Mesendoderm (in vitro differentiated cells): ENCODE measurements around the gene GATA1.

Experiments
- DNase-seq: peaks from one replicate; pipeline ENCODE4 v3.0.0; 2013
- H2AK5ac ChIP-seq: 2 replicates; pipeline ENCODE4 v1.6.1; 2013; ENCODE audit warnings: low read length, inconsistent platforms
- H2BK120ac ChIP-seq: 2 replicates; pipeline ENCODE4 v1.6.1; 2013; ENCODE audit warnings: low read depth, mild to moderate bottlenecking, low read length, moderate library complexity, mixed read lengths
- H2BK15ac ChIP-seq: replicated peaks from 2 replicates; pipeline ENCODE4 v1.6.1; 2013; ENCODE audit warnings: low read depth, mild to moderate bottlenecking, moderate library complexity
- H2BK5ac ChIP-seq: 2 replicates; pipeline ENCODE4 v1.6.1; 2013; ENCODE audit warnings: low read length, inconsistent platforms
- H3K18ac ChIP-seq: 2 replicates; pipeline ENCODE4 v1.6.1; 2013; ENCODE audit warnings: mild to moderate bottlenecking, low read length, mixed read lengths
- H3K23ac ChIP-seq: one replicate; pipeline ENCODE4 v1.6.1; 2013; ENCODE audit warnings: low read length
- H3K27ac ChIP-seq: 2 replicates; pipeline ENCODE4 v1.5.1; 2013; ENCODE audit warnings: low read depth, mild to moderate bottlenecking, inconsistent platforms, low read length, moderate library complexity
- H3K27me3 ChIP-seq: 2 replicates; pipeline ENCODE4 v1.6.1; 2013; ENCODE audit warnings: low read length, control low read depth, mild to moderate bottlenecking, inconsistent platforms; ENCODE audit not compliant: insufficient read depth, poor library complexity
- H3K36me3 ChIP-seq: 2 replicates; pipeline ENCODE4 v1.6.1; 2013; ENCODE audit warnings: low read length, inconsistent platforms; ENCODE audit not compliant: control insufficient read depth, insufficient read depth
- H3K4ac ChIP-seq: one replicate; pipeline ENCODE4 v1.6.1; 2013; ENCODE audit warnings: low read depth, mild to moderate bottlenecking, low read length, moderate library complexity
- H3K4me1 ChIP-seq: 2 replicates; pipeline ENCODE4 v1.6.1; 2013; ENCODE audit warnings: low read depth, low read length, inconsistent platforms; ENCODE audit not compliant: control insufficient read depth
- H3K4me2 ChIP-seq: 2 replicates; pipeline ENCODE4 v1.6.1; 2013; ENCODE audit warnings: low read length
- H3K4me3 ChIP-seq: 2 replicates; pipeline ENCODE4 v1.5.1; 2013; ENCODE audit warnings: mild to moderate bottlenecking, low read length
- H3K56ac ChIP-seq: one replicate; pipeline ENCODE4 v1.6.1; 2013; ENCODE audit warnings: low read length
- H3K79me1 ChIP-seq: 2 replicates; pipeline ENCODE4 v1.6.1; 2013; ENCODE audit warnings: low read length, inconsistent platforms
- H3K79me2 ChIP-seq: 2 replicates; pipeline ENCODE4 v1.6.1; 2013; ENCODE audit warnings: mild to moderate bottlenecking, low read length; ENCODE audit not compliant: control insufficient read depth, insufficient read depth
- H3K9ac ChIP-seq: 2 replicates; pipeline ENCODE4 v1.6.1; 2013; ENCODE audit warnings: low read length, inconsistent platforms
- H4K5ac ChIP-seq: one replicate; pipeline ENCODE4 v1.6.1; 2013; ENCODE audit warnings: low read length
- H4K8ac ChIP-seq: one replicate; pipeline ENCODE4 v1.6.1; 2013; ENCODE audit warnings: low read depth, mild to moderate bottlenecking, control low read depth, low read length, moderate library complexity
- WGBS: extraction: QIAGEN DNeasy Blood & Tissue Kit; methylation state at CpG from one replicate; pipeline ENCODE4 v1.1.7; 2013; ENCODE audit warnings: low lambda C conversion rate, missing lambda C conversion rate; ENCODE audit not compliant: insufficient coverage; ENCODE audit errors: extremely low coverage; 5-methylcytosine and 5-hydroxymethylcytosine counted together

Gene GATA1

GRCh38 chrX:48747415-48748016, 38.9 kb upstream of the GATA1 start:
- Histone ChIP-seq H2BK120ac (no peak overlapping the region), H3K9ac (no peak overlapping the region), H3K4me3 (no peak overlapping the region), H4K8ac (no peak overlapping the region), H3K36me3 (no peaks in the 10 kb centered on the region), H3K4me2 (no peak overlapping the region), H3K27ac (no peak overlapping the region), H2BK5ac (no peak overlapping the region), H3K79me1 (no peaks in the 10 kb centered on the region), H3K79me2 (no peaks in the 10 kb centered on the region), H2AK5ac (no peak overlapping the region), H3K4ac (no peak overlapping the region), H2BK15ac (no peak overlapping the region), H3K18ac (no peak overlapping the region), H3K23ac (no peak overlapping the region), H3K4me1 (no peaks in the 10 kb centered on the region), H3K56ac (no peak overlapping the region), H3K27me3 (no peaks in the 10 kb centered on the region), H4K5ac (no peak overlapping the region)
- WGBS, result no CpG with 5 or more reads among the region's 8 CpGs
- no peak for DNase-seq

GRCh38 chrX:48749182-48749581, 37.2 kb upstream of the GATA1 start:
- DNase-seq, result no peak
- H3K79me2 ChIP-seq, result no peaks in the 10 kb centered on the region
- WGBS, result no CpG with 5 or more reads among the region's 5 CpGs
- H4K5ac ChIP-seq, result no peak overlapping the region
- no peak overlapping the region for H2AK5ac ChIP-seq
- no peaks in the 10 kb centered on the region for H3K4me1 ChIP-seq
- H2BK120ac ChIP-seq, result no peak overlapping the region
- no peak overlapping the region for H2BK5ac ChIP-seq
- H3K4me2 ChIP-seq, result no peak overlapping the region
- no peak overlapping the region for H3K9ac ChIP-seq
- H3K4me3 ChIP-seq, result no peak overlapping the region
- no peaks in the 10 kb centered on the region for H3K36me3 ChIP-seq
- no peaks in the 10 kb centered on the region for H3K27me3 ChIP-seq
- H2BK15ac ChIP-seq, result no peak overlapping the region
- H4K8ac ChIP-seq, result no peak overlapping the region
- H3K27ac ChIP-seq, result no peak overlapping the region
- H3K23ac ChIP-seq, result no peak overlapping the region
- H3K56ac ChIP-seq, result no peak overlapping the region
- H3K79me1 ChIP-seq, result no peaks in the 10 kb centered on the region
- no peak overlapping the region for H3K4ac ChIP-seq
- H3K18ac ChIP-seq, result no peak overlapping the region

- no peak overlapping the region for H3K27ac ChIP-seq
- no peak overlapping the region for H4K5ac ChIP-seq
- H4K8ac ChIP-seq, result no peak overlapping the region
- H3K79me1 ChIP-seq, result no peaks in the 10 kb centered on the region
- no peak overlapping the region for H2BK15ac ChIP-seq
- no peak for DNase-seq
- H3K23ac ChIP-seq, result no peak overlapping the region
- H3K4ac ChIP-seq, result no peak overlapping the region
- no peaks in the 10 kb centered on the region for H3K36me3 ChIP-seq
- no peaks in the 10 kb centered on the region for H3K79me2 ChIP-seq
- H3K56ac ChIP-seq, result no peak overlapping the region
- H3K4me2 ChIP-seq, result no peak overlapping the region
- no peaks in the 10 kb centered on the region for H3K27me3 ChIP-seq
- H2BK5ac ChIP-seq, result no peak overlapping the region
- no peak overlapping the region for H3K18ac ChIP-seq
- H2AK5ac ChIP-seq, result no peak overlapping the region
- no peaks in the 10 kb centered on the region for H3K4me1 ChIP-seq
- H2BK120ac ChIP-seq, result no peak overlapping the region
- no peak overlapping the region for H3K9ac ChIP-seq
- H3K4me3 ChIP-seq, result no peak overlapping the region
- WGBS, result no CpG with 5 or more reads among the region's 3 CpGs
Measured at GRCh38 chrX:48751343-48751742, 35.0 kb upstream of the GATA1 start.

- no peak overlapping the region for H3K23ac ChIP-seq
- H3K9ac ChIP-seq, result no peak overlapping the region
- no peaks in the 10 kb centered on the region for H3K4me1 ChIP-seq
- no peak overlapping the region for H3K27ac ChIP-seq
- H3K4me3 ChIP-seq, result no peak overlapping the region
- no peaks in the 10 kb centered on the region for H3K36me3 ChIP-seq
- DNase-seq, result no peak
- H3K4me2 ChIP-seq, result no peak overlapping the region
- no CpG with 5 or more reads among the region's 7 CpGs for WGBS
- no peak overlapping the region for H4K8ac ChIP-seq
- H3K56ac ChIP-seq, result no peak overlapping the region
- H2AK5ac ChIP-seq, result no peak overlapping the region
- no peak overlapping the region for H2BK5ac ChIP-seq
- no peak overlapping the region for H3K4ac ChIP-seq
- no peaks in the 10 kb centered on the region for H3K27me3 ChIP-seq
- no peak overlapping the region for H2BK120ac ChIP-seq
- H2BK15ac ChIP-seq, result no peak overlapping the region
- H3K79me1 ChIP-seq, result no peaks in the 10 kb centered on the region
- H4K5ac ChIP-seq, result no peak overlapping the region
- H3K18ac ChIP-seq, result no peak overlapping the region
- H3K79me2 ChIP-seq, result no peaks in the 10 kb centered on the region
Measured at GRCh38 chrX:48752498-48752897, 33.9 kb upstream of the GATA1 start.

- peak; percentile 36 for DNase-seq
- Histone ChIP-seq H2AK5ac (no peak overlapping the region), H3K4me3 (no peak overlapping the region), H2BK5ac (no peak overlapping the region), H4K8ac (no peak overlapping the region), H4K5ac (no peak overlapping the region), H3K4ac (no peak overlapping the region), H3K4me1 (no peaks in the 10 kb centered on the region), H3K36me3 (no peaks in the 10 kb centered on the region), H3K27ac (no peak overlapping the region), H3K56ac (no peak overlapping the region), H2BK15ac (no peak overlapping the region), H3K79me1 (no peaks in the 10 kb centered on the region), H3K18ac (no peak overlapping the region), H3K23ac (no peak overlapping the region), H2BK120ac (no peak overlapping the region), H3K27me3 (no peaks in the 10 kb centered on the region), H3K4me2 (no peak overlapping the region), H3K79me2 (no peaks in the 10 kb centered on the region), H3K9ac (no peak overlapping the region)
- no CpG with 5 or more reads among the region's 8 CpGs for WGBS
Measured at GRCh38 chrX:48753708-48754228, 32.6 kb upstream of the GATA1 start.

GRCh38 chrX:48754238-48754637, 32.2 kb upstream of the GATA1 start:
- H2BK120ac ChIP-seq, result no peak overlapping the region

More at GRCh38 chrX:48754238-48754637, 32.2 kb upstream of the GATA1 start:
- Histone ChIP-seq H3K4me2 (no peak overlapping the region), H3K4ac (no peak overlapping the region), H2AK5ac (no peak overlapping the region), H3K56ac (no peak overlapping the region), H4K5ac (no peak overlapping the region), H3K36me3 (no peaks in the 10 kb centered on the region), H3K18ac (no peak overlapping the region), H3K79me1 (no peaks in the 10 kb centered on the region), H4K8ac (no peak overlapping the region), H3K23ac (no peak overlapping the region), H3K27me3 (no peaks in the 10 kb centered on the region), H3K79me2 (no peaks in the 10 kb centered on the region), H3K4me3 (no peak overlapping the region), H3K4me1 (no peaks in the 10 kb centered on the region), H3K27ac (no peak overlapping the region), H3K9ac (no peak overlapping the region), H2BK5ac (no peak overlapping the region), H2BK15ac (no peak overlapping the region)
- peak; percentile 9 for DNase-seq
- WGBS, result no CpG with 5 or more reads among the region's 8 CpGs
